Esophagus muscularis mucosa (tissue), 3 donors: ENCODE data around the gene GRID1.

ENCODE experiments used
- CTCF ChIP-seq, 3 experiments: fragments of 200-600 bp in 2 of 3; fragments of 450-650 bp in 1 of 3; sonication (generic) in 2 of 3; IDR thresholded peaks; one replicate each; pipeline ENCODE4 v1.5.1; 2017 to 2019; ENCODE audit warnings: antibody characterized with exemption in 3 of 3, mild to moderate bottlenecking in 2 of 3, moderate library complexity in 1 of 3
- POLR2A ChIP-seq: fragments of 450-650 bp; IDR thresholded peaks from one replicate; pipeline ENCODE4 v1.6.1; 2017; ENCODE audit warnings: antibody characterized with exemption, moderate library complexity, mild to moderate bottlenecking, low read depth

- TF ChIP-seq CTCF (IDR thresholded peaks at IDR 0.05), result no peak
- TF ChIP-seq POLR2A, result no peak
Measured at GRCh38 chr10:85917601-85918000, 449.0 kb downstream of the GRID1 start.
